Measurements from ENCODE around the gene CCL23.

- TF ChIP-seq POLR2AphosphoS5 (IDR thresholded peaks at IDR 0.05; ENCODE audit: low read depth) (no peak), CTCF (IDR thresholded peaks at IDR 0.05; ENCODE audit: insufficient read depth, low read length) (no peak), GABPA (IDR thresholded peaks at IDR 0.05; ENCODE audit: low read depth) (no peak), SPI1 (IDR thresholded peaks at IDR 0.05; ENCODE audit: borderline replicate concordance, low read depth) (no peak)
Observed at GRCh38 chr17:35972066-35972465, 45.7 kb downstream of the CCL23 start.
